Measurements from ENCODE around the gene LNPK. TPM values are rescaled to one million over a fixed set of nuclear protein-coding genes. Genes with fewer than 3 reads are reported as not detected.
"Not testable (repeated sequence)": the region's sequence is repeated elsewhere in the genome, so short reads cannot be mapped to it uniquely, and the experiment has no call there.

Gene LNPK
- total RNA-seq, 1 donor from 2014 or later = 32.3 TPM

DNA sequence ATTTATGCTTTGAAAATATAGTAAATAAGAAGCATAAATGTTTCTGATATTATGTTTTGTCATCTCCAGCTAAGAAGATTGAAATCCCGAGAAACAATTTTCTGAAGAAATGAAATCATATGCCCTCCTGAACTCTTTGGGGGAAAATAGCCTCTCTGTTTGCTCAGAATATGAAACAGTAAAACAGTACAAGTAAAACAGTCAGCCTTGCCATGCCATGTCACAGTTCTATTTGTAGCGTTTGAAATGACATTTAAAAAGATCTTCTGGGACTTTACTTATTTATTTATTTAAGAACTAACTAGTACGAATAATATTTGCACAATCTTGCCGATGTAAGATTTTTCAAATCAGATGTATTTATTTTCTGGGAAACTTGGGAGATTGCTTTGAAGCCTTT, 98.0 kb downstream of the LNPK start:
- intact Hi-C loops (cut with DNase I) = no loop called here
- DNase-seq (no peak), ATAC-seq (no peak)
- Histone ChIP-seq H3K27me3 (ENCODE audit: low read depth) (no peaks in the 10 kb centered on the region), H3K36me3 (no peaks in the 10 kb centered on the region), H3K4me3 (no peak overlapping the region), H3K9me3 (no peaks in the 10 kb centered on the region), H3K27ac (no peak overlapping the region), H3K4me1 (no peaks in the 10 kb centered on the region)
- TF ChIP-seq, protein P1, sequence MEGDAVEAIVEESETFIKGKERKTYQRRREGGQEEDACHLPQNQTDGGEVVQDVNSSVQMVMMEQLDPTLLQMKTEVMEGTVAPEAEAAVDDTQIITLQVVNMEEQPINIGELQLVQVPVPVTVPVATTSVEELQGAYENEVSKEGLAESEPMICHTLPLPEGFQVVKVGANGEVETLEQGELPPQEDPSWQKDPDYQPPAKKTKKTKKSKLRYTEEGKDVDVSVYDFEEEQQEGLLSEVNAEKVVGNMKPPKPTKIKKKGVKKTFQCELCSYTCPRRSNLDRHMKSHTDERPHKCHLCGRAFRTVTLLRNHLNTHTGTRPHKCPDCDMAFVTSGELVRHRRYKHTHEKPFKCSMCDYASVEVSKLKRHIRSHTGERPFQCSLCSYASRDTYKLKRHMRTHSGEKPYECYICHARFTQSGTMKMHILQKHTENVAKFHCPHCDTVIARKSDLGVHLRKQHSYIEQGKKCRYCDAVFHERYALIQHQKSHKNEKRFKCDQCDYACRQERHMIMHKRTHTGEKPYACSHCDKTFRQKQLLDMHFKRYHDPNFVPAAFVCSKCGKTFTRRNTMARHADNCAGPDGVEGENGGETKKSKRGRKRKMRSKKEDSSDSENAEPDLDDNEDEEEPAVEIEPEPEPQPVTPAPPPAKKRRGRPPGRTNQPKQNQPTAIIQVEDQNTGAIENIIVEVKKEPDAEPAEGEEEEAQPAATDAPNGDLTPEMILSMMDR (IDR thresholded peaks at IDR 0.05) = no peak

- ATAC-seq = no peak
- no peaks in the 10 kb centered on the region for H3K9me3 ChIP-seq
- H3K36me3 ChIP-seq = no peaks in the 10 kb centered on the region
- no peak for DNase-seq
- intact Hi-C loops (cut with DNase I) = no loop called here
- TF ChIP-seq, protein P1 (IDR thresholded peaks at IDR 0.05) = no peak
- no peaks in the 10 kb centered on the region for H3K27me3 ChIP-seq (ENCODE audit: low read depth)
- H3K4me1 ChIP-seq = no peaks in the 10 kb centered on the region
- no peak overlapping the region for H3K27ac ChIP-seq
- H3K4me3 ChIP-seq = no peak overlapping the region
Measured at GRCh38 chr2:175903384-175903936, 98.6 kb downstream of the LNPK start.

DNA sequence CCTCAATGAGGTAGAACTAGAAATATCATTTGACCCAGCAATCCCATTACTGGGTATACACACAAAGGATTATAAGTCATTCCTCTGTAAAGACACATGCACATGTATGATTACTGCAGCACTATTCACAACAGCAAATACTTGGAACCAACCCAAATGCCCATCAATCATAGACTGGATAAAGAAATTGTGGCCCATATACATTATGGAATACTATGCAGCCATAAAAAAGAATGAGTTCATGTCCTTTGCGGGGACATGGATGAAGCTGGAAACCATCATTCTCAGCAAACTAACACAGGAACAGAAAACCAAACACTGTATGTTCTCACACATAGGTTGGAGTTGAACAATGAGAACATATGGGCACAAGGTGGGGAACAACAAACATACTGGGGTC, 106.1 kb downstream of the LNPK start:
- H3K27ac ChIP-seq; intact Hi-C loops (cut with DNase I); DNase-seq; H3K4me1 ChIP-seq; H3K9me3 ChIP-seq; H3K36me3 ChIP-seq; H3K4me3 ChIP-seq; H3K27me3 ChIP-seq (ENCODE audit: low read depth); ATAC-seq: not testable (repeated sequence)

GRCh38 chr2:175892046-175892445, 110.0 kb downstream of the LNPK start:
- TF ChIP-seq, protein P1 (IDR thresholded peaks at IDR 0.05) = no peak
- Histone ChIP-seq H3K4me3 (no peak overlapping the region), H3K4me1 (no peaks in the 10 kb centered on the region), H3K27me3 (ENCODE audit: low read depth) (no peaks in the 10 kb centered on the region), H3K9me3 (no peaks in the 10 kb centered on the region), H3K27ac (no peak overlapping the region), H3K36me3 (no peaks in the 10 kb centered on the region)
- intact Hi-C loops (cut with DNase I) = no loop called here
- DNase-seq (no peak), ATAC-seq (no peak)

GRCh38 chr2:175890636-175891242, 111.3 kb downstream of the LNPK start:
- ATAC-seq (no peak), DNase-seq (no peak)
- Histone ChIP-seq H3K4me3 (no peak overlapping the region), H3K27ac (no peak overlapping the region), H3K36me3 (no peaks in the 10 kb centered on the region), H3K27me3 (ENCODE audit: low read depth) (no peaks in the 10 kb centered on the region), H3K4me1 (no peaks in the 10 kb centered on the region), H3K9me3 (no peaks in the 10 kb centered on the region)
- intact Hi-C loops (cut with DNase I) = no loop called here
- TF ChIP-seq, protein P1 (IDR thresholded peaks at IDR 0.05) = no peak

DNA sequence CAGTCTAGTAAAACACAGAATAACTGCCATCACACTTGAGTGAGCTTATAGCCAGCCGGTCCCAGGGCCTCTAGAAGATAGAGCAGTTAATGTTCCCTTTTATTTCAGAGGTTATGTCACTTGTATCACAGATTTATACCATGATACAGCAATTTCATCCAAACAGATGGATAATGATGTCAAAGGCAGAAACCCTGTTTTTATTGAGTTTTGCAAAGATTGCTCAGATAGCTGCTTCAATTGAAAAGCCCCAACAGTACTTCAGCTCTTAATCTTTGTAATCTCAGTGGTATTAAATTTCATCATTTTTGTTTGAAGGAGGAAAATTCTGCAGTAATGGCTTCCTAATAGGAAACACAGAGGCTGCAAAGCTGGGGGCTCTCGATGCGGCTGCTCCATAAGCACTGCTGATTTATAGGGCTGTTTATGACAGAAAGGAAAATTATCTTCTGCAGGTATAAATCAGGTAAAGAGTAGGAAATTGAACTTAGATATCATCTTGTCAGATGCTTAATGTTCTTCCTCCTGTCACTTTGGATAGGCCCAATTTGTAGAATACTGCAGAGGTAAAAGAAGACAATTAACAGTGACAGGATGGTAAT, 112.3 kb downstream of the LNPK start:
- Histone ChIP-seq H3K27ac (no peak overlapping the region), H3K36me3 (no peaks in the 10 kb centered on the region), H3K4me1 (no peaks in the 10 kb centered on the region), H3K4me3 (no peak overlapping the region), H3K9me3 (no peaks in the 10 kb centered on the region), H3K27me3 (ENCODE audit: low read depth) (peaks cover under 1% of the 10 kb centered on the region)
- no peak for ATAC-seq
- DNase-seq = no peak
- TF ChIP-seq, protein P1 (IDR thresholded peaks at IDR 0.05) = no peak
- intact Hi-C loops (cut with DNase I) = no loop called here

All from lower lobe of right lung (tissue), 2 donors.